HUES6 (cell line): ENCODE measurements around the gene TIMM8A.

Source experiments
- H3K27ac ChIP-seq: 2 replicates; pipeline ENCODE4 v1.7.0; 2013; ENCODE audit warnings: low read depth, mild to moderate bottlenecking, low read length, inconsistent platforms
- H3K27me3 ChIP-seq: 2 replicates; pipeline ENCODE4 v1.6.1; 2013; ENCODE audit warnings: low read length; ENCODE audit not compliant: control insufficient read depth, insufficient read depth
- H3K36me3 ChIP-seq: 2 replicates; pipeline ENCODE4 v1.6.1; 2013; ENCODE audit warnings: low read length; ENCODE audit not compliant: control insufficient read depth, insufficient read depth
- H3K4me1 ChIP-seq: 2 replicates; pipeline ENCODE4 v1.6.1; 2013; ENCODE audit warnings: low read length; ENCODE audit not compliant: control insufficient read depth, insufficient read depth
- H3K4me3 ChIP-seq: 2 replicates; pipeline ENCODE4 v1.5.1; 2013; ENCODE audit warnings: low read depth, low read length
- H3K9ac ChIP-seq: one replicate; pipeline ENCODE4 v1.6.1; 2013; ENCODE audit warnings: mild to moderate bottlenecking, low read length
- H3K9me3 ChIP-seq: 2 replicates; pipeline ENCODE4 v1.6.1; 2013; ENCODE audit warnings: low read depth, low read length; ENCODE audit not compliant: control insufficient read depth, insufficient read depth

The TIMM8A gene, protein sequence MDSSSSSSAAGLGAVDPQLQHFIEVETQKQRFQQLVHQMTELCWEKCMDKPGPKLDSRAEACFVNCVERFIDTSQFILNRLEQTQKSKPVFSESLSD

DNA sequence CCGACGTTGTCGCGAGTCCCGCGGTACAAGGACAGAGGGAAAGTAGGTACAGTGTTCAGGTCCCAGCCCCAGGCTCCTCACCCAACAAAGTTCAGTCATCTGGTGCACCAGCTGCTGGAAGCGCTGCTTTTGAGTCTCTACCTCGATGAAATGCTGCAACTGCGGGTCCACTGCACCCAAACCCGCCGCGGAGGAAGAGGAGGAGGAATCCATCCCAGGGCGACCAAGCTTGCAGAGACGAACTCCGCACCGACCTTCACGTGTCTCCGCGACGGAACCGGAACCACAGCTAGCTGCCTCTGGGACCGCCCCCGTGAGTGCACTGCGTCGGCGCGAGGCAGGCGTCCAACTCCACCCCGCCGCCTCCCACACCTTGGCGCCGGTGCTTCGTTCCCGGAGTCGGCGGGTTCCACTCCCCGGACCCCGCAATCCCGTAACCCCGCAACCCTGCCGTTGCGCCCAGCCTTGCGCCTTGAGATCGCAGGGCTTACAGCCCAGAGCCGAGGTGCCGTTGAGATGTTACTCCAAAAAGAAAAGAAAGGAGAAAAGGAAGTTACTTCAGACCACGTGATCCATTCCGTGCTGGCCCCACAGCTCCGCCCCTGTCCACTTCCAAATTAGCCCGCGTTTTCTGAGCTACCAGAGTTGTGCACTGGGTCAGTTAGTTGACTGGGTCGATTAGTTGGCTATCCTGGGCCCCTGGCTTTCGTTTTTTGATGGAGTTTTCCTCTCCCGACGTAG, at the start of gene TIMM8A:
TIMM8A (minus strand) TSS at position 291 of the 741 bp plus-strand sequence; CDS start at position 213, 78 bp downstream.
- no peaks in the 10 kb centered on the region for H3K27me3 ChIP-seq
- H3K27ac ChIP-seq: peak within 1 kb of the TSS; percentile 87
- peak within 1 kb of the TSS; percentile 89 for H3K4me3 ChIP-seq
- peaks cover 25% of the 10 kb centered on the region for H3K36me3 ChIP-seq
- H3K9ac ChIP-seq: peak within 1 kb of the TSS; percentile 93
- H3K4me1 ChIP-seq: peaks cover 9% of the 10 kb centered on the region
- H3K9me3 ChIP-seq: no peaks in the 10 kb centered on the region

DNA sequence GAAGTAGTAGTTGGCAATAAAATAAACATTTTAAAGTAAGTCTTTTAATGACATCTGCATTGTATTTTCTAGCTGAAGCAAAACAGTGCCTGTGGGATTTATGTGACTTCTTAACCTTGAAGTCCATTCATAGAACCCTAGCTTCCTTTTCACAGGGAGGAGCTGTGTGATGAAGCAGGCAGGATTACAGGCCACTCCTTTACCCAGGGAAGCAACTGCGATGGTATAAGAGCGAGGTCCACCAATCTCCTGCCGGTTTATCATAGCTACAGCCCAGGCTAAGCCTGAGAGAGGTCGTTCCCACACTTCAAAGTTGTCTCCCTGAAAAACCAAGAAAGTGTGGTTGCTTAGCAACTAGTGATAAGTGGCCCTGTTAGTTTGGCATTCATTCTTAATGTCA, 49.2 kb upstream of the TIMM8A start:
- no peak overlapping the region for H3K27ac ChIP-seq
- H3K4me3 ChIP-seq: no peak overlapping the region
- H3K4me1 ChIP-seq: no peaks in the 10 kb centered on the region
- H3K9me3 ChIP-seq: no peaks in the 10 kb centered on the region
- no peak overlapping the region for H3K9ac ChIP-seq
- H3K36me3 ChIP-seq: peaks cover 59% of the 10 kb centered on the region
- H3K27me3 ChIP-seq: no peaks in the 10 kb centered on the region

DNA sequence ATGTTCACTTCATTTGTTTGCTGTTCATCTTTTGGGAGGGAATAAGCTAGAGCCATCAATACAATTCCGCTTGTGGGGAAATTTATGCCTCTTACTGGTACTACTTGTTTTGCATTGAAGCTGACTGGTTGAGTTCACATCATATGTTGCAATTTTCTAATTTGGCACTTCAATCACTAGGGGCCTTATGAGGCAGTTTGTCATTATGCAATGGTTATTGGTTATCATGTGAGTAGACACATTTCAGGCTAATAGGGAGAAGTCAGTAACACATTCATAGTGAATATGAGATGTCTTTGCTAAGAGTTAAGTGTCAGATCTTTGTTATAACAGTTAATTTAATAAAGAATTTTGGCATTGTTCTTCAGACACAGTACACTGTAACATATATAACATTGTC, 47.2 kb upstream of the TIMM8A start:
- H3K4me3 ChIP-seq: no peak overlapping the region
- peaks cover 60% of the 10 kb centered on the region for H3K36me3 ChIP-seq
- no peak overlapping the region for H3K27ac ChIP-seq

DNA sequence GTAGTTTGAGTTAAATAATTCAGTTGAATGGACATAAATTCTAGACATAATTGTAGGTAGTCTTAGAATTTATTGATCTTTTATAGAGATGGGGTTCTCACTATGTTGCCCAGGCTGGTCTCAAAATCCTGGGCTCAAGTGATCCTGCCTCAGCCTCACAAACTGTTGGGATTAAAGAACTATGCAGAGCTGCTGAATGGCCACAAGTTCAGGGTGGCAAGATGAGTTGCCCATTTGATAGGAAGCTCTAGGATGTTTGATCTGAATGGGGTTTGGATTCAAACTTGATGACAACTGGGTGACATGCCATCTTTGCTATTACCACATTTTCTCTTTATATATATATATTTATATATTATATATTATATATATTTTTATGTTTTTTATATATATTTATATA, 45.8 kb upstream of the TIMM8A start:
- no peak overlapping the region for H3K4me3 ChIP-seq
- no peak overlapping the region for H3K27ac ChIP-seq
- H3K27me3 ChIP-seq: no peaks in the 10 kb centered on the region
- H3K9me3 ChIP-seq: no peaks in the 10 kb centered on the region
- no peak overlapping the region for H3K9ac ChIP-seq
- H3K36me3 ChIP-seq: peaks cover 54% of the 10 kb centered on the region
- H3K4me1 ChIP-seq: no peaks in the 10 kb centered on the region; the same call in 1 of the 2 replicates

More for the DNA sequence above, 47.2 kb upstream of the TIMM8A start:
- Histone ChIP-seq H3K9ac (no peak overlapping the region), H3K27me3 (no peaks in the 10 kb centered on the region), H3K4me1 (no peaks in the 10 kb centered on the region; the same call in 1 of the 2 replicates), H3K9me3 (no peaks in the 10 kb centered on the region)

DNA sequence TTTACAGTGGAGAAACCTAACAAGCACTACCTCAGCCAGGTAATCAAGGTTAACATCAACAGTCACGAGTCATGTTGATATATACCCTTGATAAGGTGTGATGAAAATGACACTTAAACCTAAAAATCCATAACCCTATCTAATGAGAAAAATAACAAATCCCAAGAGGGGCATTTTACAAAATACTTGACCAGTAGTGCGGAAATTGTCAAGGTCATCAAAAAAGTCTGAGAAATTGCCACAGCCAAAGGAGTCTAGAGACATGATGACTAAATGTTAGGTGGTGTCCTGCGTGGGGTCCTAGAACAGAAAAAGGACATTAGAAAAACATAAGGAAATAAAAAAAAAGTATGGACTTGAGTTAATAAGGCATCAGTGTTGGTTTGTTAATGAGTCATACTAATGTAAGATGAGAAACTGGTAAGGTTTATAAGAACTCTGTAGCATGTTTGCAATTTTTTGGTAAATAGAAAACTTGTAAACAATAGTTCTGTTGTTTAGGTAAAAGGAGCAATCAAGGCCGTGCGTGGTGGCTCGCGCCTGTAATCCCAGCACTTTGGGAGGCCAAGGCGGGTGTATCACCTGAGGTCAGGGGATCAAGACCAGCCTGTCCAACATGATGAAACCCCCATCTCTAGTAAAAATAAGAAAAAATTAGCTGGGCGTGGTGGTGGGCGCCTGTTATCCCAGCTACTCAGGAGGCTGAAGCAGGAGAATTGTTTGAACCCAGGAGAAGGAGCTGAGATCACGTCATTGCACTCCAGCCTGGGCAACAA, 45.2 kb upstream of the TIMM8A start:
- no peak overlapping the region for H3K9ac ChIP-seq
- no peaks in the 10 kb centered on the region; the same call in 1 of the 2 replicates for H3K4me1 ChIP-seq
- no peak overlapping the region for H3K4me3 ChIP-seq
- no peaks in the 10 kb centered on the region for H3K27me3 ChIP-seq
- no peaks in the 10 kb centered on the region for H3K9me3 ChIP-seq
- H3K36me3 ChIP-seq: peaks cover 54% of the 10 kb centered on the region
- no peak overlapping the region for H3K27ac ChIP-seq

DNA sequence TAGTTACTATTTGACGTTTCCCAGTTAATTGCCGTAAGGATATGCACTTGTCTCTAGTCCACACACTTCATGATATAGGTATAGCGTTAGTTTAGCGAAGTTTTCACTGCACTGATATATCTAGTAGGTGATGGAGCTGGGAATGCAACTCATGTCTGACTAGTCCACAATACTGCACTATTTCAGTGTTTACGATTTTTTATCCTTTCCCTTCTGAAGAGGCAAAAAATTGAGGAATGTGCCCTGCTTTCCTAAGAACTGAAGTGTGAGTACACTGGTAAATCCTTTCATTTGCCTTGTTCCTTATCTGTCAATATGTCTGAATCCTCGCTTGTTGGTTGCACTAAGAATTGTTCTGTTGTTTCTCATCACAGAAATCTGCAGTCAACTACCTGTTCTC, 43.3 kb upstream of the TIMM8A start:
- Histone ChIP-seq H3K9ac (peak overlapping the region; percentile 96), H3K4me3 (peak overlapping the region; percentile 91), H3K36me3 (peaks cover 46% of the 10 kb centered on the region), H3K27ac (peak overlapping the region; percentile 93; the same call in 1 of the 2 replicates), H3K27me3 (no peaks in the 10 kb centered on the region), H3K4me1 (peaks cover under 1% of the 10 kb centered on the region; the same call in 1 of the 2 replicates), H3K9me3 (no peaks in the 10 kb centered on the region)

DNA sequence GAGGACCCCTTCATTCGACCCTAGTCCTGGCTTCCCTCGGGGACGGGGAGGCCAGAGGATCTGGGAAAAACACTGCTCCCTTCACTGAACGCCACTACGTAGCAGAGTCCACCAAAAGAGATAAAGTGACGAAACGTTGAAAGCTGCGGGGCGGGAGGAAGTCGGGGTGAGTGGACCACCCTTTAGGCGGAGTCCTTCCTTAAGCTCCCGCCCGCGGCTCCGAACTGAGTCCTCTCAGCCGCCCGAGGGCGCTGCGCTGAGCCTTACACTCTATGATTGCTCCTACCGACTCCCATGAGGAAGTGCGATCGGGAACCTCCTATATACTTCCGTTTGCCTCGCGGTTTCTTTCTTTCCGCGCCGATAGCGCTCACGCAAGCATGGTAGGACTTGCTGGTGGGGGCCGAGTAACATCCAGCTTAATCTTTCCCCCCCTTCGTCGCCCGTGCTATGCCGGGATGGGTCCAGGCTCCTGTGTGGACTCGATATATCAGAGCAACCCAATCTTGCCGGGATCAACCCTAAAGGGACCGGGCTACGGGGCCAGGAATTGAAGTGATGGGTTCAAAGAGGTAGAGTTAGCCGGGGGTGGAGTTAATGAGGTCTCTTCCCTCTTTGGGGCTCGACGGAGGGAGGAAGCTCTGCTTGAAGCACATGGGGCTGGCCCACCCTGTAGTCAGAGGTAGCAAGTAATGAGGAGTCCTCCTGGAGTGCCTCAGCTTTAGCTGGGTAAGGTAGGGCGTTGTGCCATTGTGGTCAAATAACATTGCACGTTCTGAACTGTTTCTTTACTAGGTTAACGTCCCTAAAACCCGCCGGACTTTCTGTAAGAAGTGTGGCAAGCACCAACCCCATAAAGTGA, 42.4 kb upstream of the TIMM8A start, which contains the start of gene RPL36A:
RPL36A (plus strand) TSS at position 348 of the 862 bp plus-strand sequence; CDS start at position 381, 33 bp downstream.
- Histone ChIP-seq H3K4me3 (peak within 1 kb of the TSS; percentile 91), H3K27me3 (no peaks in the 10 kb centered on the region; the same call in 1 of the 2 replicates), H3K4me1 (peaks cover 10% of the 10 kb centered on the region; the same call in 1 of the 2 replicates), H3K27ac (peak within 1 kb of the TSS; percentile 93), H3K9ac (peak within 1 kb of the TSS; percentile 96), H3K36me3 (peaks cover 44% of the 10 kb centered on the region), H3K9me3 (no peaks in the 10 kb centered on the region)

DNA sequence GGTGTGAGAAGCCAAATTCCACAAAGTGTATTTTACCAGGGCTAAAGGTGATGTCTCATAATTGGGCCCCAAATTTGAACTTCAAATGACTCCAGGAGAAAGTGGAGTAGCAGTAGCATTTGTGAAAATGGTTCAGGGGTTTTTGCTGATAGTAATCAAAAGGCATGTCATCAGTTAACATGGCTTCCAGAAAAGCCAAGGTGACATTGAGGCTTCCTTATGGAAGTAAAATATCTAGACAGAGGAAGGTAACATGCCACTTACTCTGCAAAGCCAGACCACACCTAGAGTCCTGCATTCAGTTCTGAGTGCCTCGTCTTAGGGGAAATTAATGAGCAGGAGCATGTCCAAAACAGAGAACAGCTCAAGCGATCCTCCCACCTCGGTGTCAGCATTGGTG, 40.1 kb upstream of the TIMM8A start:
- Histone ChIP-seq H3K4me1 (peaks cover 12% of the 10 kb centered on the region; the same call in 1 of the 2 replicates), H3K9ac (no peak overlapping the region), H3K27ac (no peak overlapping the region), H3K36me3 (peaks cover 24% of the 10 kb centered on the region), H3K9me3 (no peaks in the 10 kb centered on the region), H3K4me3 (no peak overlapping the region), H3K27me3 (no peaks in the 10 kb centered on the region; the same call in 1 of the 2 replicates)

DNA sequence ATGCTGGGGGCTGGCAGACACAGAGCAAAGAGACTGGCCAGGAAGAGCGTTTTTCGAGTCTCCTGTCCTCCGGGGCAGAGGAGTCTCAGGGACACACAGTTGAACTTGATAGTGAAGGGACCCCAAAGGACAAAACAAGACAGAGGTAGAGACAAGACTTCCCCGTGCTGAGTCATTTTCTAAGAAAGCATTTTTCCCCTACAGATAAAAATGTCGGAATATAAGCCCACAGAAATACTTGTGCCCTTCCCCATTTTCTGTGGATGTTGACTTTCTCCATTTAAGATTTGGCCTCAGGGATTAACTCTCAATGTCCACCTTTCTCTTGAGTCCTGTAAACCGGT, 38.0 kb upstream of the TIMM8A start:
- Histone ChIP-seq H3K27ac (no peak overlapping the region), H3K27me3 (no peaks in the 10 kb centered on the region; the same call in 1 of the 2 replicates), H3K9me3 (no peaks in the 10 kb centered on the region), H3K36me3 (peaks cover 5% of the 10 kb centered on the region), H3K4me3 (no peak overlapping the region), H3K4me1 (peaks cover 12% of the 10 kb centered on the region; the same call in 1 of the 2 replicates), H3K9ac (no peak overlapping the region)

DNA sequence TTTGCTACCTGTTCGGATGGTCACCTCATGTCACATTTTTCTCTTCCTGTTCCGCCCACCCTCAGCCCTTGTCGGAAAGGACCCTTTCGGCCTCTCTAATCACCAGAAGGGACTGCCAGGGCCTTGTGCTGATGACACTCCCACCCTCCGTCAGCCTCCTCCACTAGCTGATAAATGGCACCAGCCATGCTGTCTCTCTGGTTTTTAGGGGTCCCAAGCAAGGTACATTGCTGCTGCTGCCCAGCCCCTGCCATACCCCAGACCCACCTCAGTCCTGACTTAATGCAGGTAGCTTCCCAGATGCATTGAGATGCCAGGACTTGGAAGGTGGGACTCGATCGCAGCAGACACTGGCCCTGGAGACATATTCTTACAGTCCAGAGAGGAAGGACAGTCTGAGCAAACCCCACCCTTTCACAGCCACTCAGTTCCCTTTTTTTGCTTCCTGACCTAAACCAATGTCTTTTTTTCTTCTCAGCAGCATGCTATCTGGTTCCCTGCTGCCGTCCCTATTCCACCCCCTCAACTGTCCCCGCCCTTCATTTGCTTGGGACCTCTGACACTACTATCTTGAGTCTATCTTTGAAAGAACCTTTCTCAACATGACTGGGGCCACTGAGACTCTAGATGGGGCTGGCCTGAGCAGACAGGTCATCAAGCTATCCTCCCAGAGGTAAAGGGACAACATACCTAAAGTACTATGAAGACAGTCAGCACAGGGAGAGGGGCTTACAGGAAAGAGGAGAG, 37.4 kb upstream of the TIMM8A start, which contains the start of gene BTK:
BTK (minus strand) TSS at position 397 of the 747 bp plus-strand sequence. CDS start 10,907 bp downstream, outside the sequence.
- Histone ChIP-seq H3K27ac (no peak within 1 kb of the TSS), H3K4me1 (peaks cover 12% of the 10 kb centered on the region; the same call in 1 of the 2 replicates), H3K9ac (no peak within 1 kb of the TSS), H3K36me3 (no peaks in the 10 kb centered on the region), H3K4me3 (no peak within 1 kb of the TSS), H3K9me3 (no peaks in the 10 kb centered on the region), H3K27me3 (no peaks in the 10 kb centered on the region; the same call in 1 of the 2 replicates)
